ENCODE results near the gene RFX4.

The RFX4 gene

DNA sequence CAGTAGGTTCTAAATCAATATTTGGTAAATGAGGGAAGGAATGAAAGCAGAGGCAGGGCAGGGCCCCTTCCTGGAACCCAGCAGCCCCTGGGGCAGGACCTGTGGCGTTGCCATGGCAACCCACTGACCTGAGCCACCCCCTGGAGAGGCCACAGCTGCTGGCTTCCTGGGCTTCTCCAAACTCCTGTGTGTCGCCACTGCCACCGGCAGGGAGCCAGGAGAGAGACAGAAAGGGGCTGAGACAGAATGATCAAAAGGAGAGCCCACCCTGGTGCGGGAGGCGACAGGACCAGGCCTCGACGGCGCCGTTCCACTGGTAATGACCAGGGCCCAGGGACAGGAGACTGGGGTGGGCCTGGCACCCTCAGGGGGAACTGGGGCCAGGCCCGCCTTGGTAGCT lies 18.2 kb downstream of the RFX4 start:
- no peak overlapping the region for H4K12ac ChIP-seq (ENCODE audit: low read depth, low read length)
- no peaks in the 10 kb centered on the region for H3K36me3 ChIP-seq (ENCODE audit: control insufficient read depth in 1 of 2, insufficient read depth in 2 of 2, low read length in 2 of 2)
- H3K79me2 ChIP-seq (ENCODE audit: control insufficient read depth, insufficient read depth, low read length, poor library complexity), result no peaks in the 10 kb centered on the region
- DNase-seq, result no peak
- H3K9me3 ChIP-seq (ENCODE audit: insufficient read depth, low read depth, low read length), result no peaks in the 10 kb centered on the region
- H3K27me3 ChIP-seq (ENCODE audit: insufficient read depth, low read length), result no peaks in the 10 kb centered on the region
- peaks cover 15 to 19% of the 10 kb centered on the region in 2 experiments for H3K4me1 ChIP-seq (ENCODE audit: control insufficient read depth in 1 of 2, insufficient read depth in 2 of 2, low read length in 2 of 2)
- no peak overlapping the region for H3K27ac ChIP-seq (ENCODE audit: low read depth, low read length)
- H3K79me1 ChIP-seq (ENCODE audit: low read length), result no peaks in the 10 kb centered on the region
- no peak overlapping the region for H2BK5ac ChIP-seq (ENCODE audit: low read depth, low read length, poor library complexity)
- H3K23ac ChIP-seq (ENCODE audit: low read length), result no peak overlapping the region
- no peak overlapping the region for H2BK12ac ChIP-seq (ENCODE audit: low read length)
- H2AK5ac ChIP-seq (ENCODE audit: low read length), result no peak overlapping the region
- H3K4ac ChIP-seq (ENCODE audit: low read depth, low read length), result no peak overlapping the region
- WGBS (ENCODE audit: extremely low coverage, insufficient coverage, insufficient read length), result no CpG with 5 or more reads among the region's 10 CpGs
- no peak overlapping the region for H3K14ac ChIP-seq (ENCODE audit: low read length)
- H3K4me3 ChIP-seq (ENCODE audit: low read depth, low read length), result no peak overlapping the region
- no peak overlapping the region for H2BK120ac ChIP-seq (ENCODE audit: insufficient read depth, low read length, poor library complexity)
- no peak overlapping the region for H4K91ac ChIP-seq (ENCODE audit: low read depth, low read length)
- no peak overlapping the region for H2AFZ ChIP-seq (ENCODE audit: insufficient read depth, low read length, poor library complexity)
- H3K18ac ChIP-seq (ENCODE audit: low read length), result no peak overlapping the region
- no peak overlapping the region for H3K9ac ChIP-seq (ENCODE audit: low read length)
- no peak overlapping the region for H3K4me2 ChIP-seq (ENCODE audit: low read length)
- no peak overlapping the region for H4K8ac ChIP-seq (ENCODE audit: low read depth, low read length)

DNA sequence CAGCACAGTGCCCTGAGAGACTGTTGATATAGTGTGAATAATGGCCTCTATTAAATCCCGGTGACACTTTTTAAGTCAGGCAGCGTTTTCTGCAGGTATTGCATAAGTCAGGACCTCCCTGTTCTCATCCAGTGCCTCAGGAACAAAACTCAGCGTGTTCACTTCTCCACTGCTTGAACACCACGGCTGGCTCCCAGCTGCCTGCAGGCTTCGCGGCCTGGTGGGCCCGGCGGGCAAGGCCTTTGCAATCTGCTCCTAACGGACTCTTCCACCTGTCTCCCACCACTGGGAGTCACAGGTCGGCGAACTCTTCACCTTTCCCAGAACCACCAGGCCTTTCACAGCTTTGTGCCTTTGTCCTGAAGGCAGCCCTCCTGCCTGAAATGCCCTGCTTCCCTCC lies 18.7 kb downstream of the RFX4 start:
- no peak overlapping the region for H2BK120ac ChIP-seq (ENCODE audit: insufficient read depth, low read length, poor library complexity)
- H3K36me3 ChIP-seq (ENCODE audit: control insufficient read depth in 1 of 2, insufficient read depth in 2 of 2, low read length in 2 of 2), result no peaks in the 10 kb centered on the region
- peaks cover 16 to 19% of the 10 kb centered on the region in 2 experiments for H3K4me1 ChIP-seq (ENCODE audit: control insufficient read depth in 1 of 2, insufficient read depth in 2 of 2, low read length in 2 of 2)
- no peak overlapping the region for H3K4ac ChIP-seq (ENCODE audit: low read depth, low read length)
- no peaks in the 10 kb centered on the region for H3K27me3 ChIP-seq (ENCODE audit: insufficient read depth, low read length)
- no CpG with 5 or more reads among the region's 11 CpGs for WGBS (ENCODE audit: extremely low coverage, insufficient coverage, insufficient read length)
- no peak overlapping the region for H2AK5ac ChIP-seq (ENCODE audit: low read length)
- no peak overlapping the region for H3K23ac ChIP-seq (ENCODE audit: low read length)
- H3K9me3 ChIP-seq (ENCODE audit: insufficient read depth, low read depth, low read length), result no peaks in the 10 kb centered on the region
- H3K79me2 ChIP-seq (ENCODE audit: control insufficient read depth, insufficient read depth, low read length, poor library complexity), result no peaks in the 10 kb centered on the region
- no peak overlapping the region for H2AFZ ChIP-seq (ENCODE audit: insufficient read depth, low read length, poor library complexity)
- H4K8ac ChIP-seq (ENCODE audit: low read depth, low read length), result no peak overlapping the region
- no peak overlapping the region for H3K4me2 ChIP-seq (ENCODE audit: low read length)
- no peak for DNase-seq
- no peak overlapping the region for H3K9ac ChIP-seq (ENCODE audit: low read length)
- H2BK5ac ChIP-seq (ENCODE audit: low read depth, low read length, poor library complexity), result no peak overlapping the region
- H3K79me1 ChIP-seq (ENCODE audit: low read length), result no peaks in the 10 kb centered on the region
- no peak overlapping the region for H3K18ac ChIP-seq (ENCODE audit: low read length)
- no peak overlapping the region for H4K91ac ChIP-seq (ENCODE audit: low read depth, low read length)
- no peak overlapping the region for H3K4me3 ChIP-seq (ENCODE audit: low read depth, low read length)
- H3K14ac ChIP-seq (ENCODE audit: low read length), result no peak overlapping the region
- no peak overlapping the region for H2BK12ac ChIP-seq (ENCODE audit: low read length)
- H3K27ac ChIP-seq (ENCODE audit: low read depth, low read length), result no peak overlapping the region
- no peak overlapping the region for H4K12ac ChIP-seq (ENCODE audit: low read depth, low read length)

DNA sequence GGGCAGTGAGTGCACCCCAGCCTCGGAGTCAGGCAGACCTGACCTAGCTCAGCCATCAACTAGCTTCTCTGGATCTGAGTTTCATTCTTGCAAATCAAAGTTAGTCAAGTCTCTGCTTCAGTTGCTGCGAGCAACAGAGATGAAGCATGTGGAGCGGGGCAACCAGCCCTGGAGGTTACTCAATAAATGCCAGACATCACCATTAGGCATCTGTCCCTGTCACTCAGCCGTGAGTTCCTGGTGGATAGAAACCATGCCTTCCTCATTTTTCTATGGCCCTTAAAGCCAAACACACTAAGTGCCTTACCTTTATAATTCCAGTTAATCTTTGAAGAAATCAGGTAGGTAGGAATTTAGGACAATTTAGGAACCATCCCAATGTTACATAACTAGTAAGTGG lies 19.3 kb downstream of the RFX4 start:
- Histone ChIP-seq H2BK12ac (ENCODE audit: low read length) (no peak overlapping the region), H4K91ac (ENCODE audit: low read depth, low read length) (no peak overlapping the region), H3K79me2 (ENCODE audit: control insufficient read depth, insufficient read depth, low read length, poor library complexity) (no peaks in the 10 kb centered on the region), H2AK5ac (ENCODE audit: low read length) (no peak overlapping the region), H3K23ac (ENCODE audit: low read length) (no peak overlapping the region), H3K14ac (ENCODE audit: low read length) (no peak overlapping the region), H4K8ac (ENCODE audit: low read depth, low read length) (no peak overlapping the region), H3K27me3 (ENCODE audit: insufficient read depth, low read length) (no peaks in the 10 kb centered on the region), H2BK5ac (ENCODE audit: low read depth, low read length, poor library complexity) (no peak overlapping the region), H3K4me3 (ENCODE audit: low read depth, low read length) (no peak overlapping the region), H3K4me1 (ENCODE audit: control insufficient read depth in 1 of 2, insufficient read depth in 2 of 2, low read length in 2 of 2) (peaks cover 16 to 19% of the 10 kb centered on the region in 2 experiments), H3K4ac (ENCODE audit: low read depth, low read length) (no peak overlapping the region), H3K79me1 (ENCODE audit: low read length) (no peaks in the 10 kb centered on the region), H3K18ac (ENCODE audit: low read length) (no peak overlapping the region), H2AFZ (ENCODE audit: insufficient read depth, low read length, poor library complexity) (no peak overlapping the region), H2BK120ac (ENCODE audit: insufficient read depth, low read length, poor library complexity) (no peak overlapping the region), H3K27ac (ENCODE audit: low read depth, low read length) (no peak overlapping the region), H3K9ac (ENCODE audit: low read length) (no peak overlapping the region), H3K36me3 (ENCODE audit: control insufficient read depth in 1 of 2, insufficient read depth in 2 of 2, low read length in 2 of 2) (no peaks in the 10 kb centered on the region), H4K12ac (ENCODE audit: low read depth, low read length) (no peak overlapping the region), H3K9me3 (ENCODE audit: insufficient read depth, low read depth, low read length) (no peaks in the 10 kb centered on the region), H3K4me2 (ENCODE audit: low read length) (no peak overlapping the region)
- DNase-seq, result peak; percentile 26 to 58
- no CpG with 5 or more reads among the region's 4 CpGs for WGBS (ENCODE audit: extremely low coverage, insufficient coverage, insufficient read length)

GRCh38 chr12:106605254-106605653 lies 22.4 kb downstream of the RFX4 start:
- no peak overlapping the region for H3K4me3 ChIP-seq (ENCODE audit: low read depth, low read length)
- H3K27ac ChIP-seq (ENCODE audit: low read depth, low read length), result no peak overlapping the region
- no peaks in the 10 kb centered on the region for H3K79me1 ChIP-seq (ENCODE audit: low read length)
- no CpG with 5 or more reads among the region's 2 CpGs for WGBS (ENCODE audit: extremely low coverage, insufficient coverage, insufficient read length)
- DNase-seq, result no peak
- no peak overlapping the region for H2AFZ ChIP-seq (ENCODE audit: insufficient read depth, low read length, poor library complexity)
- no peak overlapping the region for H3K4ac ChIP-seq (ENCODE audit: low read depth, low read length)
- no peak overlapping the region for H4K12ac ChIP-seq (ENCODE audit: low read depth, low read length)
- peaks cover 16 to 19% of the 10 kb centered on the region in 2 experiments for H3K4me1 ChIP-seq (ENCODE audit: control insufficient read depth in 1 of 2, insufficient read depth in 2 of 2, low read length in 2 of 2)
- no peak overlapping the region for H3K9ac ChIP-seq (ENCODE audit: low read length)
- no peaks in the 10 kb centered on the region for H3K79me2 ChIP-seq (ENCODE audit: control insufficient read depth, insufficient read depth, low read length, poor library complexity)
- no peak overlapping the region for H2AK5ac ChIP-seq (ENCODE audit: low read length)
- no peak overlapping the region for H3K18ac ChIP-seq (ENCODE audit: low read length)
- H3K9me3 ChIP-seq (ENCODE audit: insufficient read depth, low read depth, low read length), result no peaks in the 10 kb centered on the region
- H3K27me3 ChIP-seq (ENCODE audit: insufficient read depth, low read length), result no peaks in the 10 kb centered on the region
- H2BK5ac ChIP-seq (ENCODE audit: low read depth, low read length, poor library complexity), result no peak overlapping the region
- no peak overlapping the region for H4K91ac ChIP-seq (ENCODE audit: low read depth, low read length)
- no peak overlapping the region for H3K23ac ChIP-seq (ENCODE audit: low read length)
- no peaks in the 10 kb centered on the region for H3K36me3 ChIP-seq (ENCODE audit: control insufficient read depth in 1 of 2, insufficient read depth in 2 of 2, low read length in 2 of 2)
- H3K4me2 ChIP-seq (ENCODE audit: low read length), result no peak overlapping the region
- H2BK120ac ChIP-seq (ENCODE audit: insufficient read depth, low read length, poor library complexity), result no peak overlapping the region
- H3K14ac ChIP-seq (ENCODE audit: low read length), result no peak overlapping the region
- no peak overlapping the region for H4K8ac ChIP-seq (ENCODE audit: low read depth, low read length)
- H2BK12ac ChIP-seq (ENCODE audit: low read length), result no peak overlapping the region

All from trophoblast cell (in vitro differentiated cells and primary cell).